Fibroblast of the aortic adventitia (primary cell): Measurements from ENCODE around the gene CLEC4F. TPM values are rescaled to one million over a fixed set of nuclear protein-coding genes. Genes with fewer than 3 reads are reported as not detected.

Experiments used
- DNase-seq: peaks from one replicate; pipeline ENCODE4 v3.0.0-alpha.2; 2010; ENCODE audit warnings: low read depth
- H3K4me3 ChIP-seq: 2 replicates; pipeline ENCODE4 v1.5.1; 2011; ENCODE audit warnings: low read depth, mild to moderate bottlenecking, control low read depth, low read length, moderate library complexity
- total RNA-seq: library from RNA; depleted of rRNA; stranded (reverse); fragments of >200 nt; gene quantifications from 2 replicates; pipeline ENCODE4 v1.2.3, GENCODE V29; 2012; ENCODE audit warnings: low replicate concordance
- TF ChIP-seq, protein P1 (sequence below): IDR thresholded peaks from 2 replicates; pipeline ENCODE4 v1.5.1; 2011; ENCODE audit warnings: mild to moderate bottlenecking, low read length, control low read depth, inconsistent platforms; ENCODE audit not compliant: insufficient read depth

CLEC4F gene
- total RNA-seq, 1 donor: not detected

GRCh38 chr2:70851704-70852103, 31.3 kb upstream of the CLEC4F start:
- no peak overlapping the region for H3K4me3 ChIP-seq
- TF ChIP-seq, protein P1, sequence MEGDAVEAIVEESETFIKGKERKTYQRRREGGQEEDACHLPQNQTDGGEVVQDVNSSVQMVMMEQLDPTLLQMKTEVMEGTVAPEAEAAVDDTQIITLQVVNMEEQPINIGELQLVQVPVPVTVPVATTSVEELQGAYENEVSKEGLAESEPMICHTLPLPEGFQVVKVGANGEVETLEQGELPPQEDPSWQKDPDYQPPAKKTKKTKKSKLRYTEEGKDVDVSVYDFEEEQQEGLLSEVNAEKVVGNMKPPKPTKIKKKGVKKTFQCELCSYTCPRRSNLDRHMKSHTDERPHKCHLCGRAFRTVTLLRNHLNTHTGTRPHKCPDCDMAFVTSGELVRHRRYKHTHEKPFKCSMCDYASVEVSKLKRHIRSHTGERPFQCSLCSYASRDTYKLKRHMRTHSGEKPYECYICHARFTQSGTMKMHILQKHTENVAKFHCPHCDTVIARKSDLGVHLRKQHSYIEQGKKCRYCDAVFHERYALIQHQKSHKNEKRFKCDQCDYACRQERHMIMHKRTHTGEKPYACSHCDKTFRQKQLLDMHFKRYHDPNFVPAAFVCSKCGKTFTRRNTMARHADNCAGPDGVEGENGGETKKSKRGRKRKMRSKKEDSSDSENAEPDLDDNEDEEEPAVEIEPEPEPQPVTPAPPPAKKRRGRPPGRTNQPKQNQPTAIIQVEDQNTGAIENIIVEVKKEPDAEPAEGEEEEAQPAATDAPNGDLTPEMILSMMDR: no peak
- no peak for DNase-seq

- TF ChIP-seq, protein P1: no peak
- no peak overlapping the region for H3K4me3 ChIP-seq
- DNase-seq: no peak
Observed at GRCh38 chr2:70850925-70851324, 30.5 kb upstream of the CLEC4F start.

GRCh38 chr2:70842401-70842800, 22.0 kb upstream of the CLEC4F start:
- TF ChIP-seq, protein P1: no peak
- no peak overlapping the region for H3K4me3 ChIP-seq
- DNase-seq: no peak

DNA sequence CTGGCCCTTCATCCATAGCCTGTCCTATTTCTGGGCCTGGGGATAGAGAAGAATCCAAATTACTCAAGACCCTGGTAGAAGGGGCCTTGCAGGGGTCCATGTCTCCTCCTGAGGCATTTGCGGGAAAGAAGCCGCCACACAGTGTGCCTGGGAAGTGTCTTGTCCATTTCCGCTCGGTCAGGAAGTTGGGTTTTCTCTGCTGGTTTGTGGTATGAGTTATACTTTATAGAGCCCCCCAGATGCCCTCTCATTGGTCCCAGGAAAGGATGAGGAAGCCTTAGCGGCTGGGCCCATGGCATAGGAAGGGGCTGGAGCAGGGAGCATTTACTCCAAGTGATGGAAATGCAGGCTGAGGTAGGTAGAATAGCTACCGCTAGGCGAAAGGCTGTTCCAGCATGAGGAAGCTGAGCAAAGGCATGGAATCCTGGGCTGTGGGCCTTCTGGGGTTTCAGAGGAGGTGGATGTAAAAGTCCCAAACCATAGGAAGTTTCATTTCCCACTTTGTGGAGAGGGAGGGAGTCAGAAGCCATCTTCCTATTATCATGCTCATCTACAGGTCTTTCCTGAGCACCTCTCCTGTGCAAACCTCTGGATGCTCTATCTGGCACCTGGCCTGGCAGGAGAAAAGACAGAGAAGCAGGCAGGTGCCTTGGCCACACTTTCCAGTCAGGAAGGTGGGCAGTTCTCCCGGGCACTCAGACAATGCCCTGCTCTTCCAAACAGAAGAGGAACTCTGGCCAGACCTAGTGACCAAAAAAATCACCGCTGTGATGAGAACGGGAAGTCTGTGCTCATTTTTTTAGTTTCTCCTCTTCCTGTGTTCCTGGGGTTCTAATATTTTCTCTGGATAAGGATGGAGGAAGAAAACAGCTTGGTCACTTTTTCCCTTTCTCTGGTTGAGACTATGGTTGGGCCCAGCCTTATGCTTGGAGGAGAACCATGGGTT, 17.9 kb upstream of the CLEC4F start:
- H3K4me3 ChIP-seq: no peak overlapping the region
- no peak for DNase-seq
- TF ChIP-seq, protein P1: no peak

DNA sequence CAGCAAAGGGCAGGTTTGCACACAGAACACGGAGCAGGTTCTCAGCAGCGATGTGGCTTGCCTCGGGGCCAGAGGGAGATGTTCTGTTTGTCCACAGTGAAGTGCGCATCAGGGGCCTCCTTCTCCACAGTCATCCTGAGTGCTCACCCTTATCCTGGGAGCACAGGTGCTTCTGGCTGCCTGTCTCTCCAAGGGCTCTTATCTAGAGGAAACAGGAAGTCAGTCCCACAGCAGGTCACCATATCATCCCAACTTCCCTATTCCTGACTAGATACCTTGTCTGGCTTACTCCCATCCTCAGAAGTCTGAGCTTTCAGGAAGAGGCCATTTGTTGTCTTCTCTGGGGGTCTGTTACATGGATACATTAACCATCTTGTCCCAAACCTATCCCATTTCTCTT, 15.2 kb upstream of the CLEC4F start, which contains the start of gene CD207:
TSS of gene CD207 (minus strand) at position 174 of the 400 bp plus-strand sequence. CDS start at position 134, 40 bp downstream.
- no peak within 1 kb of the TSS for H3K4me3 ChIP-seq
- TF ChIP-seq, protein P1: no peak
- DNase-seq: no peak

- H3K4me3 ChIP-seq: no peak overlapping the region
- no peak for DNase-seq
- TF ChIP-seq, protein P1: no peak
Observed at GRCh38 chr2:70834881-70835280, 14.5 kb upstream of the CLEC4F start.
